SU-DHL-6 (cell line): ENCODE data around the gene CKMT2.

Source experiments
- CTCF ChIP-seq: fragments of 200-600 bp; sonication (generic); IDR thresholded peaks from one replicate; pipeline ENCODE4 v1.5.1; 2017; ENCODE audit warnings: antibody characterized with exemption, mild to moderate bottlenecking, low read length, moderate library complexity; ENCODE audit not compliant: insufficient read depth, poor library complexity, severe bottlenecking
- EZH2phosphoT487 ChIP-seq: fragments of 200-600 bp; sonication (generic), shearing (Covaris generic); conservative IDR thresholded peaks from 2 replicates; pipeline ENCODE4 v1.6.1; 2018; ENCODE audit warnings: mild to moderate bottlenecking, antibody characterized with exemption, low read length, moderate library complexity, mixed read lengths

GRCh38 chr5:81191726-81192372 is 41.3 kb upstream of the CKMT2 start:
- TF ChIP-seq CTCF (no peak), EZH2phosphoT487 (no peak)
